GM12873 (cell line): Measurements from ENCODE around the gene SLC38A10.

Experiments
- TF ChIP-seq, protein P1 (sequence below): IDR thresholded peaks from 2 replicates; pipeline ENCODE4 v1.5.1; 2012; ENCODE audit warnings: low read depth, mild to moderate bottlenecking, moderate library complexity, low read length, control low read depth; ENCODE audit not compliant: insufficient read depth; ENCODE audit errors: missing control alignments

Gene SLC38A10

DNA sequence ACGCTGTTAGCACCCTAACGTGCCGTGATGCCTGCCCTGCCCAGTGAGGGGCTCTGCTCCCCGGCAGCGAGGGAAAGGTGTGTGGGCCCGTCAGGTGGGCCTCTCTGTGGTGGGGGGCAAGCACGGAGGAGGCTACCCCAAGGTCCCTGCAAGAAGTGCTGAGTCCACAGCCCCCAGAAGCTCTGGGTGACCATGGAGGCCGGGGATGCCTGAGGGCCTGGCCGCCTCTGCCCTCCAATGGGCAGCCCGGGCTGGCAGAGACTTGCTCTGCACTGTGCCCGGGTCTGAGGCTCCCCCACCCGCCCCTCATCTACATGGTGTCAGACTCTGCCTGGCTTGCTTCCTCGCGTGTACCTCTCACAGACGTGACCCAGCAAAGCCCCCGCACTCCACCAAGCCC is 12.2 kb downstream of the SLC38A10 start:
- TF ChIP-seq, protein P1, sequence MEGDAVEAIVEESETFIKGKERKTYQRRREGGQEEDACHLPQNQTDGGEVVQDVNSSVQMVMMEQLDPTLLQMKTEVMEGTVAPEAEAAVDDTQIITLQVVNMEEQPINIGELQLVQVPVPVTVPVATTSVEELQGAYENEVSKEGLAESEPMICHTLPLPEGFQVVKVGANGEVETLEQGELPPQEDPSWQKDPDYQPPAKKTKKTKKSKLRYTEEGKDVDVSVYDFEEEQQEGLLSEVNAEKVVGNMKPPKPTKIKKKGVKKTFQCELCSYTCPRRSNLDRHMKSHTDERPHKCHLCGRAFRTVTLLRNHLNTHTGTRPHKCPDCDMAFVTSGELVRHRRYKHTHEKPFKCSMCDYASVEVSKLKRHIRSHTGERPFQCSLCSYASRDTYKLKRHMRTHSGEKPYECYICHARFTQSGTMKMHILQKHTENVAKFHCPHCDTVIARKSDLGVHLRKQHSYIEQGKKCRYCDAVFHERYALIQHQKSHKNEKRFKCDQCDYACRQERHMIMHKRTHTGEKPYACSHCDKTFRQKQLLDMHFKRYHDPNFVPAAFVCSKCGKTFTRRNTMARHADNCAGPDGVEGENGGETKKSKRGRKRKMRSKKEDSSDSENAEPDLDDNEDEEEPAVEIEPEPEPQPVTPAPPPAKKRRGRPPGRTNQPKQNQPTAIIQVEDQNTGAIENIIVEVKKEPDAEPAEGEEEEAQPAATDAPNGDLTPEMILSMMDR = no peak

DNA sequence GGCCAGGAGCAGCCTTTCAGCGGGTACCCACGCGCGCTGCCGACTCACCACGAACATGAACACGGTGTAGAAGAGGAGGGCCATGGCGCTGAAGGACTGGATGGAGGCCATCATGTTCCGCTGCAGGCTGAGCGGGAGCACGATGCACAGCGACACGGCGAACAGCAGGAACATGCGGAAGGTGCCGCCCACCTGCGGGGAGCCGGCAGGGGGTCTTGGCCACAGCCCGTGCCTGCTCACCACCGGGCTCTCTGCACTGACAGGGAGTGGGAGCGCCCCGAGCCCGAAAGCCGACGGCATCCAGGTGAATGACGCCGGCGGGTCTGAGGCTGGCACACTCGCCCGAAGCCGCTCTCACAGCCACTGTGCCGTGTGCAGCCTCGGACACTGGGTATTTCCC is 13.0 kb downstream of the SLC38A10 start:
- TF ChIP-seq, protein P1 = no peak

DNA sequence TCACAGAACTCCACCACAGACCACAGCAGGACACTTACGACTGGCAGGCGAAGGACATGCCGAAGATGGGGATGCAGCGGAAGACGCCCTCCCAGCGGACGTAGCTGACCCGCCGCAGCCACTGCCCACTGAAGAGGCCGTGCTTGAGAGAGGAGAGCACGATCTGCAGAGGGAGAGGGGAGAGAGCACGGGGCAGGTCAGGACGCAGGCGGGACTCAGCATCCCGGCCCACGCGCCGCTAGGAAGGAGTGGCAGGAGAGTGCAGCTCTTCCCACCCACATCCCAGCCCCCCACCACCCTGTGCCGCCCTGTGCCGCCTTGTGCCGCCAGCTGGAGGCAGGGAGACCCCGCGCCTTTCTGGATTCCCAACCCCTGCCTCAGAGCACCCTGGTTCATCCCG is 14.5 kb downstream of the SLC38A10 start:
- TF ChIP-seq, protein P1 = no peak

DNA sequence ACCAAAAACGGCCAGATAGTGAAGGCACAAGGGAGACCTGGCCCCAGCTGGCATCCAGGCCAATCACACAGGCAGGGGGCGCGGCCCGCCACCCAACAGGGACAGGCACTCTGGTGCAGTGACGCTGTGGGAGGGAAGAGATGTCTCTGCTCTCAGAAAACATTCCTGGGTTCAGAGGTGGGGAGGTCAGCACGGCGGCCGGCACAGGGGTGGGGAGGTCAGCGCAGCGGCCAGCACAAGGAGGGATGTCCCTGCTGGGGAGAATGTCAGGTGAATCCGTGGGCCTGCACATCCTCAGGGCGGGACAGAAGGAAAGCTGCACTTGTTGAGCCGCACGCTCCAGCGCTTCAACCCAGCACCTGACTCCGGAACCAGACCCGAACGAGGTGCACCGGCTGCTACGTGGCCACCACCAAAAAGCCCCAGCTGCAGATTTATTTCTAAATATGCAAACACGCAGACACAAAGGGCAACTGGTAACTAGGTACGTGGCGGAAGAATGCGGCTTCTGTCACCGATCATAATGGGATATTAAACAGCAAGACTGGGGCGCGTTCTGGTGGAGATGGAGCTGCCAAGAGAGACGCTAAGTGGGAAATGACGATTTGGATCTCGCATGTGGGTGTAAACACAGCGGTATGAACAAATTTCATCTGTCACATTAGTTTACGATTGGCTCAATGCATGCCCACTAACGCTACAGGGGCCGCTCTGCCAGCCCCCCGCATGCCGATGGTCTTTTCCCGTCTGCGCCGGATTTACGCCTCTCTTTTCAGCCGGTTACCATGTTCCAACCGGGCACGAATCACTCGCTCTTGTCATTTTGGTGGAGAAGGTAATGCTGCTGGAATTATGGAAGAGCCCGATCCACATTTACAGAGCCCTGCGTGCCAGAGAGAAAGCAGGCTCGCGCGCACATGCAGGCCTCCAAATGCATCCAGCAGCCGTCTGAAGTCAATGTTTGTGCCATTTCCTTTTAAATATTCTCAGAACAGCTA is 15.5 kb downstream of the SLC38A10 start:
- TF ChIP-seq, protein P1 = no peak

DNA sequence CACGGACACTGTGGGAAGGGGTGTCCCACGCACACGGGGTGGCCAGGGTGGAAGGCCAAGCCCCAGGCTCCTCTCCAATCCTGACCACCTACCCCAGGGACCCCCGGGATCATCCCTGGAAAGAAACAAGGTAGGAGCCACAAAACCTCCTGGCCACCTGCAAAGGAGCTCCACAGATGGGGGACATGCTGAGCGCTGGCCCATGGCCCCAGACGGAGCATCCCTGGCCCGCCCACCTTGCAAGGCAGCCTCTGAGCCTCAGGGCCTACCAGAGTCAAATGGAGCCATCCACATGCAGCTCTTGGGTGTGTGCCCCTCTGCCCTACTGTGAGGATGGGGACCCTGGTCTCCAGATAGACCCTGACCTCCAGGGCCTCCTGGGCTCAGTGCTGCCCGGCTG is 16.3 kb downstream of the SLC38A10 start:
- TF ChIP-seq, protein P1 = no peak

DNA sequence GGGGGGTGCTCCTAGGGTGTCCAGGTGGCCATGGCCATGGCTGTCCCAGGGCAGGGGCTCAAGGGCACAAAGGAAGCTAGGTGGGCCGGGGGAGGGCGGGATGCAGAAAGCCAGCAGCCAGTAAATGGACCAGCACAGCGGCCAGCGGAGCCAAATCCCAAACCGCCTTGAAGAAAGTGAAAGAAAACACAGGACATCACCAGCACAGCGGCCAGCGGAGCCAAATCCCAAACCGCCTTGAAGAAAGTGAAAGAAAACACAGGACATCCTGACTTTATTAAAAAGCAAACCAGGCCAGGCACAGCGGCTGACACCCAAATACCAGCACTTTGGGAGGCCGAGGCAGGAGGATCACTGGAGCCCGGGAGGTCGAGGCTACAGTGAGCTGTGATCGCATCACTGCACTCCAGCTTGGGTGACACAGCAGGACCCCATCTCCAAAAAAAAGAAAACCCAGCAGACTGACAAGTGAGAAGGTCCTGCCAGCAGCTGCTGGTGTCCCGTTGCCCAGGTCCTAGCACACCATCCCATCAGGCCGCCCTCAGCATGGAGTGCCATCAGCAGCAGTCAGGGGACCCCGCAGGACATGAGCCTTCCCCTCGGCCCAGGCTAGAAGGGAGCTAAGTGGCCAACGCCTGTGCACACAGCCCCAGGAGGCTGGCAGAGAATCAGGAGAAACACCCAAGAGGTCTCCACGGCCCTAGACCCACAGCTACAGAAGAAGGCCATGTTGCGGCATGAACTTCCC is 17.0 kb downstream of the SLC38A10 start:
- TF ChIP-seq, protein P1 = no peak

DNA sequence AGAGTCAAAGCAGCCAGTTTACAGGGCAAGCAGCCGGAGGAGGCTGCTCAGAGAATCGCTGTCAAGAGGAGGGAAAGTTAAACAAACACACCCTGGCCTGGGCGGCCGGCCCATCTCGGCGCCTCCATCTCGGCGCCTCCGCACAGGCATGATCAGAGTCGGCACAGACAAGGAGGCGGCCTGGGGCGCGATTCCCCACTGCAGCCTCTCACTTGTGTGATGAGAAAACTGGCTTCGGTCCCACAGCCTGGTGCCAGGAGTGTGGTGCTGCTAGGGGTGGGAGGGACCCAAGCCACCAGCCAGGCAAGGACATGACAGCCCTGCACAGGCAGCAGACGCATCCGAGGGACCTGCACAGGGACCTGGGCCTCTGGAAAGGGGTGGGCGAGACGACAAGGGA is 17.7 kb downstream of the SLC38A10 start:
- TF ChIP-seq, protein P1 = no peak
